Measurements from ENCODE around the gene BBS10.
"Not testable (repeated sequence)": the region's sequence is repeated elsewhere in the genome, so short reads cannot be mapped to it uniquely, and the experiment has no call there.

Gene BBS10

GRCh38 chr12:76319595-76320319 is 28.5 kb downstream of the BBS10 start:
- H2BK120ac ChIP-seq (ENCODE audit: insufficient read depth, low read length, poor library complexity); H3K4me3 ChIP-seq (ENCODE audit: low read depth, low read length); H3K4ac ChIP-seq (ENCODE audit: low read depth, low read length); H3K79me1 ChIP-seq (ENCODE audit: low read length); H3K36me3 ChIP-seq (ENCODE audit: control insufficient read depth in 1 of 2, insufficient read depth in 2 of 2, low read length in 2 of 2); H3K9me3 ChIP-seq (ENCODE audit: insufficient read depth, low read depth, low read length); H3K14ac ChIP-seq (ENCODE audit: low read length); H3K23ac ChIP-seq (ENCODE audit: low read length); H3K4me2 ChIP-seq (ENCODE audit: low read length); H4K91ac ChIP-seq (ENCODE audit: low read depth, low read length); H4K12ac ChIP-seq (ENCODE audit: low read depth, low read length); H2BK12ac ChIP-seq (ENCODE audit: low read length); H2AK5ac ChIP-seq (ENCODE audit: low read length); H3K27me3 ChIP-seq (ENCODE audit: insufficient read depth, low read length); H3K18ac ChIP-seq (ENCODE audit: low read length); H4K8ac ChIP-seq (ENCODE audit: low read depth, low read length); DNase-seq; H2AFZ ChIP-seq (ENCODE audit: insufficient read depth, low read length, poor library complexity); H3K9ac ChIP-seq (ENCODE audit: low read length); H3K27ac ChIP-seq (ENCODE audit: low read depth, low read length); H3K4me1 ChIP-seq (ENCODE audit: control insufficient read depth in 1 of 2, insufficient read depth in 2 of 2, low read length in 2 of 2); H2BK5ac ChIP-seq (ENCODE audit: low read depth, low read length, poor library complexity); H3K79me2 ChIP-seq (ENCODE audit: control insufficient read depth, insufficient read depth, low read length, poor library complexity): not testable (repeated sequence)
- WGBS (ENCODE audit: extremely low coverage, insufficient coverage, insufficient read length): no CpG with 5 or more reads among the region's 32 CpGs

GRCh38 chr12:76318773-76319594 is 29.2 kb downstream of the BBS10 start:
- no peak overlapping the region for H2AK5ac ChIP-seq (ENCODE audit: low read length)
- no peak overlapping the region for H3K27ac ChIP-seq (ENCODE audit: low read depth, low read length)
- H2BK120ac ChIP-seq (ENCODE audit: insufficient read depth, low read length, poor library complexity): no peak overlapping the region
- no peak overlapping the region for H3K14ac ChIP-seq (ENCODE audit: low read length)
- no peaks in the 10 kb centered on the region for H3K79me1 ChIP-seq (ENCODE audit: low read length)
- no peak overlapping the region for H2BK5ac ChIP-seq (ENCODE audit: low read depth, low read length, poor library complexity)
- no peaks in the 10 kb centered on the region for H3K9me3 ChIP-seq (ENCODE audit: insufficient read depth, low read depth, low read length)
- H3K4me3 ChIP-seq (ENCODE audit: low read depth, low read length): no peak overlapping the region
- no peak overlapping the region for H3K4ac ChIP-seq (ENCODE audit: low read depth, low read length)
- no peak overlapping the region for H2BK12ac ChIP-seq (ENCODE audit: low read length)
- H3K23ac ChIP-seq (ENCODE audit: low read length): no peak overlapping the region
- DNase-seq: peak in 1 of 2 donors; percentile 65
- H3K79me2 ChIP-seq (ENCODE audit: control insufficient read depth, insufficient read depth, low read length, poor library complexity): no peaks in the 10 kb centered on the region
- H3K9ac ChIP-seq (ENCODE audit: low read length): no peak overlapping the region
- H4K91ac ChIP-seq (ENCODE audit: low read depth, low read length): no peak overlapping the region
- H3K4me1 ChIP-seq (ENCODE audit: control insufficient read depth in 1 of 2, insufficient read depth in 2 of 2, low read length in 2 of 2): no peaks in the 10 kb centered on the region
- no CpG with 5 or more reads among the region's 1 CpG for WGBS (ENCODE audit: extremely low coverage, insufficient coverage, insufficient read length)
- H3K4me2 ChIP-seq (ENCODE audit: low read length): no peak overlapping the region
- H2AFZ ChIP-seq (ENCODE audit: insufficient read depth, low read length, poor library complexity): no peak overlapping the region
- no peak overlapping the region for H4K12ac ChIP-seq (ENCODE audit: low read depth, low read length)
- H3K18ac ChIP-seq (ENCODE audit: low read length): no peak overlapping the region
- no peaks in the 10 kb centered on the region for H3K36me3 ChIP-seq (ENCODE audit: control insufficient read depth in 1 of 2, insufficient read depth in 2 of 2, low read length in 2 of 2)
- H4K8ac ChIP-seq (ENCODE audit: low read depth, low read length): no peak overlapping the region
- H3K27me3 ChIP-seq (ENCODE audit: insufficient read depth, low read length): no peaks in the 10 kb centered on the region

GRCh38 chr12:76317976-76318375 is 30.2 kb downstream of the BBS10 start:
- no CpG with 5 or more reads among the region's 1 CpG for WGBS (ENCODE audit: extremely low coverage, insufficient coverage, insufficient read length)
- Histone ChIP-seq H3K23ac (ENCODE audit: low read length) (no peak overlapping the region), H3K4ac (ENCODE audit: low read depth, low read length) (no peak overlapping the region), H3K4me2 (ENCODE audit: low read length) (no peak overlapping the region), H2AFZ (ENCODE audit: insufficient read depth, low read length, poor library complexity) (no peak overlapping the region), H2BK12ac (ENCODE audit: low read length) (no peak overlapping the region), H3K9me3 (ENCODE audit: insufficient read depth, low read depth, low read length) (no peaks in the 10 kb centered on the region), H4K91ac (ENCODE audit: low read depth, low read length) (no peak overlapping the region), H3K4me3 (ENCODE audit: low read depth, low read length) (no peak overlapping the region), H3K27ac (ENCODE audit: low read depth, low read length) (no peak overlapping the region), H2AK5ac (ENCODE audit: low read length) (no peak overlapping the region), H4K8ac (ENCODE audit: low read depth, low read length) (no peak overlapping the region), H2BK120ac (ENCODE audit: insufficient read depth, low read length, poor library complexity) (no peak overlapping the region), H3K9ac (ENCODE audit: low read length) (peak overlapping the region; percentile 27), H3K79me2 (ENCODE audit: control insufficient read depth, insufficient read depth, low read length, poor library complexity) (no peaks in the 10 kb centered on the region), H3K4me1 (ENCODE audit: control insufficient read depth in 1 of 2, insufficient read depth in 2 of 2, low read length in 2 of 2) (peaks cover 4% of the 10 kb centered on the region in 2 experiments), H3K18ac (ENCODE audit: low read length) (no peak overlapping the region), H3K14ac (ENCODE audit: low read length) (no peak overlapping the region), H2BK5ac (ENCODE audit: low read depth, low read length, poor library complexity) (no peak overlapping the region), H3K27me3 (ENCODE audit: insufficient read depth, low read length) (no peaks in the 10 kb centered on the region), H4K12ac (ENCODE audit: low read depth, low read length) (no peak overlapping the region), H3K79me1 (ENCODE audit: low read length) (no peaks in the 10 kb centered on the region), H3K36me3 (ENCODE audit: control insufficient read depth in 1 of 2, insufficient read depth in 2 of 2, low read length in 2 of 2) (no peaks in the 10 kb centered on the region)
- no peak for DNase-seq

GRCh38 chr12:76316468-76316867 is 31.7 kb downstream of the BBS10 start:
- Histone ChIP-seq H3K14ac (ENCODE audit: low read length) (no peak overlapping the region), H4K12ac (ENCODE audit: low read depth, low read length) (no peak overlapping the region), H3K4me1 (ENCODE audit: control insufficient read depth in 1 of 2, insufficient read depth in 2 of 2, low read length in 2 of 2) (peaks cover 4% of the 10 kb centered on the region in 2 experiments), H3K27me3 (ENCODE audit: insufficient read depth, low read length) (no peaks in the 10 kb centered on the region), H3K4me2 (ENCODE audit: low read length) (no peak overlapping the region), H4K8ac (ENCODE audit: low read depth, low read length) (no peak overlapping the region), H3K27ac (ENCODE audit: low read depth, low read length) (no peak overlapping the region), H3K79me1 (ENCODE audit: low read length) (no peaks in the 10 kb centered on the region), H3K36me3 (ENCODE audit: control insufficient read depth in 1 of 2, insufficient read depth in 2 of 2, low read length in 2 of 2) (no peaks in the 10 kb centered on the region), H3K23ac (ENCODE audit: low read length) (no peak overlapping the region), H3K9me3 (ENCODE audit: insufficient read depth, low read depth, low read length) (no peaks in the 10 kb centered on the region), H3K4me3 (ENCODE audit: low read depth, low read length) (no peak overlapping the region), H4K91ac (ENCODE audit: low read depth, low read length) (no peak overlapping the region), H2AK5ac (ENCODE audit: low read length) (no peak overlapping the region), H2AFZ (ENCODE audit: insufficient read depth, low read length, poor library complexity) (no peak overlapping the region), H3K79me2 (ENCODE audit: control insufficient read depth, insufficient read depth, low read length, poor library complexity) (no peaks in the 10 kb centered on the region), H3K9ac (ENCODE audit: low read length) (no peak overlapping the region), H2BK5ac (ENCODE audit: low read depth, low read length, poor library complexity) (no peak overlapping the region), H3K4ac (ENCODE audit: low read depth, low read length) (no peak overlapping the region), H3K18ac (ENCODE audit: low read length) (no peak overlapping the region), H2BK12ac (ENCODE audit: low read length) (no peak overlapping the region), H2BK120ac (ENCODE audit: insufficient read depth, low read length, poor library complexity) (no peak overlapping the region)
- no CpG with 5 or more reads among the region's 7 CpGs for WGBS (ENCODE audit: extremely low coverage, insufficient coverage, insufficient read length)
- no peak for DNase-seq
